ENCODE data around the gene TMPRSS11B.
"Not testable (repeated sequence)": the region's sequence is repeated elsewhere in the genome, so short reads cannot be mapped to it uniquely, and the experiment has no call there.

The TMPRSS11B gene

GRCh38 chr4:68245594-68245993 is at the start of gene TMPRSS11B:
TSS of gene TMPRSS11B (minus strand) at chr4:68245694. CDS start at chr4:68245558, 136 bp downstream.
- DNase-seq: no peak

- no peak for DNase-seq
Observed at GRCh38 chr4:68291256-68291655, 45.8 kb upstream of the TMPRSS11B start.

- DNase-seq: no peak
Observed at GRCh38 chr4:68288393-68288740, 42.9 kb upstream of the TMPRSS11B start.

DNA sequence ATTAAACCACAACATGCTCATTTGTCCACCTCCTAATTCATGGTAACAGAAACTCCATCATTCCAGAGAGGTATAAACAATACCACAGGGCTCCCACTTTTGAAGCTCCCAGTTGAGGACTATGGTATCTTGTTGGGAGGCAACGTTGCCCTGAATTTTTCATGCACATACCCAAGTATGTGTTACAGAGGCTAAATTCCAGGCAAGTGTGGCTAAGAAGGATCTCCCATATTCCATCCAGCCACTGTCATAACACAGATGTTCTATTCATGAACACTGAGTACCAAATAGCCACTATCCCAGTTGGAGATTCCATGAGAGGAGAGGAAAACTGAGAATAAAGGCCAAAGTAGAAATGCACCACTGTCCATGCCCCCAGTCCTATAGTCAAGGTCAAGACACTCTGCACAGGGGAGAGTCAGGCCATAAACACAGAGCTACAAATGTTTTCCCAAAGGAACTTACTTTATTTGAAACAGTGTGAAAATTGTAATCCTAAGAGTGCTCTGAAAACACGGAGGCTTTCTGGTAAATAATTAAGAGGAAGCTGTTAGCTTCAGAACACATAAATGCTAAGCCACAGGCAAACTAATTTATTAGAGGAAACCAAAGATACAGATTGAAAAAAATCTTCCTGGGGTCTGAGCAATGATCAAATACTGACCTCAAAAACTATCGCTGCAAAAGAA is 42.4 kb upstream of the TMPRSS11B start:
- no peak for DNase-seq

DNA sequence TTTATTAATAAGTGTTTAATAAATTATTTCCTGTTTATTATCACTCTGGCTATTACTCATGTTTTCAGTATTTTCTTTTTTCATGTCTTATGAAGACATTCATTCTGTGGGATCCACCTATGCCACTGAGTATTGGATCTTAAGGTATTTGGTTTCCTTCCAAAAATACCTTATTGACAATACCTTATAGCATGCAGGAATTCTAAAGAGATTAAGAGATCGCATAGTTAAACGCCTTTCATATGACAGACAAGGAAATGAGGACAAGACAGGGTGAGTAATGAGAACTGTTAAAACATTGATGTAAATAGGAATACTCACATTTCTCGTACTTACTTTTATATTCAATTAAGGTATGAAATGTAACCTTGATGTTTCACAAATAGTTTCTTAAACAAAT is 38.2 kb upstream of the TMPRSS11B start:
- DNase-seq: no peak

DNA sequence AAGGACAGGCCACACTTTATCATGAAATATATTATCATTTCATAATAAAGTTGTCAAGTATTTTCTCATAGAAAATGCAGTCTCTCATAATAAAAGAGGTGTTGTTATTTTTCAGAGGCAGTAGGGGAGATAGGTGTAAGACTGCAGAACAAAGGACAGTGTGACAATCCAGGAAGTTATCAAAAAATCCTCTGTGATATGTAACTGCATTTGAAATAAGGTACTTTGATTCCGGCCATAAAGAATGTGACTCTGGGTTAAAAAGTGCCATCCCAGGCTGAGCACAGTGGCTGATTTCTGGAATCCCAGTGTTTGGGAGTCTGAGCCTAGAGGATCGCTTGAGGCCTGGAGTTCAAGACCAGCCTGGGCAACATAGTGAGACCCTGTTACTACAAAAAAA is 37.6 kb upstream of the TMPRSS11B start:
- no peak for DNase-seq

DNA sequence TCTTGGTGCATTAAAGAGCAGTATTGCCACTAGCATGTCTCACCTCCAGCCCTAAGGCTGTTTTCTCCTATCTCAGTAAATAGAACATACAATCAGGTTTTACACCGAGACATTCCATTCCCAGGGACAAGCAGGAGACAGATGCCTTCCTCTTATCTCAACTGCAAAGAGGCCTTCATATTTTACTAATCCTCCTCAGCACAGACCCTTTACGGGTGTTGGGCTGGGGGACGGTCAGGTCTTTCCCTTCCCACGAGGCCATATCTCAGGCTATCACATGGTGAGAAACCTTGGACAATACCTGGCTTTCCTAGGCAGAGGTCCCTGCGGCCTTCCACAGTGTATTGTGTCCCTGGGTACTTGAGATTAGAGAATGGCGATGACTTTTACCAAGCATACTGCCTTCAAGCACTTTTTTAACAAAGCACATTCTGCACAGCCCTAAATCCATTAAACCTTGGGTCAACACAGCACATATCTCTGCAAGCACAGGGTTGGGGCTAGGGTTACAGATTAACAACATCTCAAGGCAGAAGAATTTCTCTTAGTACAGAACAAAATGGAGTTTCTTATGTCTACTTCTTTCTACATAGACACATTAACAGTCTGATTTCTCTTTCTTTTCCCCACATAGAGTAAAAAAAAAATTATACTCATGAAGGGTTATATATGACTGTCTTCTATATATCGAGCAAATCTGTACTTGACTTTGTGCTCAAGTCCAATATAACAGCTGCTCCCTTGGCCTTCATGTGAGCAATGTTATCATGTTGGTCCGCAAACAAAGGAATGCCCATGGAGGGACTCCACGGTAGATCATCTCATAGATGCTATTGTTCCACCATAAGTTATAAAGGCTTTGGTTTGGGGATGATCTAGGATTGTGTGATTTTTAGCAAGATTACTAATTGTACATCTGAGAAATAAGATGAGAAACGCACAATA is 36.6 kb upstream of the TMPRSS11B start:
- DNase-seq: not testable (repeated sequence)

GRCh38 chr4:68278029-68278428 is 32.5 kb upstream of the TMPRSS11B start:
- DNase-seq: no peak

- DNase-seq: no peak
Observed at GRCh38 chr4:68277627-68278026, 32.1 kb upstream of the TMPRSS11B start.

DNA sequence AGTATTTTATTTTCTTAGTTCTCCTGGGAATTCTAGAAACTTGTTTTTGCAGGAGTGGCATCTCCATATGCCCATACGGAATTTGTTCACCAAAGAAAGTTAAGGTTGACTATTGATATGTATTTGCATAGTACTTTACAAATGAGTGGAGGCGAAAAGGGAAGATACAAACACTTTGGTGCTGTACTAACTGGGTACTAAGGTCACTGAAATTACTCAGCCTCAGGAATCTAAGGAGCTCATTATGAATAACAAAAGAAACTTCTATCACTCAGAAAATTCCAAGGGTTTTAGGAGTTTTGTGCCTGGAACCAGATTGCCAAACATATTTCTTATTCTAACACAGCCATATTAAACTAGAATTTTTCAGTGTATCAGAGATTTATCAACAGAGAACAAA is 27.4 kb upstream of the TMPRSS11B start:
- no peak for DNase-seq

GRCh38 chr4:68272380-68272779 is 26.9 kb upstream of the TMPRSS11B start:
- DNase-seq: no peak

DNA sequence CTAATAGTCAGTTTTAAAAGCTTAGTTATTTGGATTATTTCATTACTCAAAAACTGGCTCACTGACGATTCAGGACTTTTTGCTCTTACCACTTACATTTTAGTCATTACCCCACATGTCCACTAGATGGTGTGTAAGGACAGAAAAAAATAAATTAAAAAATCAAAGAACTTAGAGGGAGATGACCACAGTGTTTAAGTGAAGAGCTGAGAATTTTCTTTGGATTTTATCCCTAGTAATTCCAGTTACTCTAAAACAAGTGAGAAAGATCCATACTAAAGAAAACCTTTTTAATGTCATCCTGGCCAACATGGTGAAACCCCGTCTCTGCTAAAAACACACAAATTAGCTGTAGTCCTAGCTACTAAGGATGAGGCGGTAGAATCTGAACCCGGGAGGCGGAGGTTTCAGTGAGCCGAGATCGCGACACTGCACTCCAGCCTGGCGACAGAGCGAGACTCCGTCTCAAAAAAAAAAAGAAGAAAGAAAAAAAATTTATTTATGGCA is 26.4 kb upstream of the TMPRSS11B start:
- DNase-seq: no peak

DNA sequence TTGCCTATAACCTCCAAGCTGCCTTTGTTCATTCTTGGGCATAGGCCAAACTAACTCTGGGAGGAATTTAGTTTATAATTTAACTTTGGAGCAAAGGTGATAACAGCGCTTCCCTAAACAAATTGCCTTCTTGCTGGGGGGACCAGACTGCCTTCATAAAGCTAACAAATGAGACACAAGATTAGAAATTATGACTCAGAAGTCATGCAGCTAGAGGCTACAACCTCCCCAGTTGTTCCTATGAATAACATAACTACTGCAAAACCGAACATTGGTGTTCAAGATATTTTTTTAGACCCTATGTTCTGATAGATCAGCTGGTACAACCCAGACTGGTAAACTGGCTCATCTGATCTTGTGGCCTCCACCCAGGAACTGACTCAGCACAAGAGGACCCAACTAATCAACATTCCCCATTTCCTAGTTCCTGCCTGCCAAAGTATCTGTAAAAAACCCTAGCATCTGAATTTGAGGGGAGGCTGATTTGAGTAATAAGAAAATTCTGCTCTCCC is 22.0 kb upstream of the TMPRSS11B start:
- DNase-seq: no peak

DNA sequence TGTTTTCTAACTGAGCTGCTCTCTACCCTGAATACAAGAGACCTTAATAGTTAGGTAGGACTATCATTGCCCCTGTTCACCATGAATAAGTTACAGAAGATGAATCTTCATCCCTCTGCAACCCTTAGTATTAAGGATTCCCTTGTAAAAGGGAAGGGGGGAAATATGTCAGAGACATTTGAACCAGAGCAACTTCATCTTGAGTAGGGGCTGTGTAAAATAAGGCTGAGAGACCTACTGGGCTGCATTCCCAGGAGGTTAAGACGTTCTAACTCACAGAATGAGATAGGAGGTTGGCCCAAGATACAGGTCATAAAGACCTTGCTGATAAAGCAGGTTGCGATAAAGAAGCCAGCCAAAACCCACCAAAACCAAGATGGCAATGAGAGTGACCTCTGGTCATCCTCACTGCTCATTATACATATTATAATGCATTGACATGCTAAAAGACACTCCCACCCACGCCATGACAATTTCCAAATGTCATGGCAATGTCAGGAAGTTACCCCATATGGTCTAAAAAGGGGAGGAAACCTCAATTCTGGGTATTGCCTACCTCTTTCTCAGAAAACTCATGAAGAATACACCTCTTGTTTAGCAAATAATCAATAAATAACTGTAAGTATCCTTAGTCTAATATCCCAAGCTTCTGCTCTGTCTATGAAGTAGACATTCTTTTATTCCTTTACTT is 19.5 kb upstream of the TMPRSS11B start:
- DNase-seq: no peak

DNA sequence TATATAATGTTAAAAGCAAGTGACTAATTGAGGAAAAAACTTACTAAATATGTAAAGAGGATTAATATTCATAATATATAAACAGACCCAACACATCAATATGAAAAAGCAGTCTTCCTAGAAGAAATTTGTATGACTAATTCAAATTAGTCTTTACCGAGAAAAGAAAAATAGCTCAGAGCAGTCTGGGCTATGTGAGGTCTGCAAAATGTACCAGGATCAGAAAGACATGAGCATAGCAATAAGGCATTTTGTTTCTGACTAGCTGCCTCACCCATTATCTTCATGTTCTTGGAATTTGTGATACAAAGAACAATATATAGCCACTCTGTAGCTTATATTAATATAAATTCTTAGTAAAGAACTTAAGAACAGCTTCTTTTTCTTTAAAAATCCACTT is 13.7 kb upstream of the TMPRSS11B start:
- DNase-seq: no peak

DNA sequence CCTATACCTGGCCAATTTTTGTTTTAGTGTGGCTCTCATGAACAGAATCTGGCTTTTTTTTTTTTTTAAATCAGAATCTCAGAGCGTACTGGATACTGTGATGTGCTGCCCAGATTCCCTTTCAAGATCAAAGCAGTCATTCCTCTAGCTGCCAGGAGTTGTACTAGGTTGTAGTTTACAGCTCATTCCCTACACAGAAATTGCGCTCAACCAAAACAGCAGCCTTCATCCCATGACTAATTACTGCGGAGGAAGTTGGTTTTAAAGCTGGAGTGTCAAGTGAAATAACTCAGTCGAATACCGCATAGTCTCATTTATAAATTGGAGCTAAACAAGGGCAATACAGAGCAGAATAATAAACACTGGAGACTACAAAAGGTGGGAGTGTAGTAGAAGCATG is 12.2 kb upstream of the TMPRSS11B start:
- DNase-seq: no peak

DNA sequence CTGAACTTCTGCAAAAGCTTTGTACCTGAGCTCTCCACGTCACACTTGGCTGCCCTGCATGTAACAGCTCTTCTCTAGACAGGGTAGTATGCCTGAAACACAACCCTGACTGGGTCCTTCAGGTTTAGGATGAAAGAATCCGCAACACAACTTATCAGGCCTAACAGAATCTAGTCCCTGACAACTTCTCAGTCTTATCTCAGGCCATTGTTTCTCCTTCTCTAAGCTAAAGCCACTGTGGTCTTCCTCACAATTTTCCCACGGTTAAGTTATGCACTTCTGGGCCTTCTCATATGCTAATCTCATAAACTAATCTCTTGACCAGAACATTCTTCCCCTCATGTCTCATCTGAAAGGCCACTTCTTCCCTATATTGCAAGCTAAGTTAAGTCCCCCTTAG is 10.8 kb upstream of the TMPRSS11B start:
- no peak for DNase-seq

DNA sequence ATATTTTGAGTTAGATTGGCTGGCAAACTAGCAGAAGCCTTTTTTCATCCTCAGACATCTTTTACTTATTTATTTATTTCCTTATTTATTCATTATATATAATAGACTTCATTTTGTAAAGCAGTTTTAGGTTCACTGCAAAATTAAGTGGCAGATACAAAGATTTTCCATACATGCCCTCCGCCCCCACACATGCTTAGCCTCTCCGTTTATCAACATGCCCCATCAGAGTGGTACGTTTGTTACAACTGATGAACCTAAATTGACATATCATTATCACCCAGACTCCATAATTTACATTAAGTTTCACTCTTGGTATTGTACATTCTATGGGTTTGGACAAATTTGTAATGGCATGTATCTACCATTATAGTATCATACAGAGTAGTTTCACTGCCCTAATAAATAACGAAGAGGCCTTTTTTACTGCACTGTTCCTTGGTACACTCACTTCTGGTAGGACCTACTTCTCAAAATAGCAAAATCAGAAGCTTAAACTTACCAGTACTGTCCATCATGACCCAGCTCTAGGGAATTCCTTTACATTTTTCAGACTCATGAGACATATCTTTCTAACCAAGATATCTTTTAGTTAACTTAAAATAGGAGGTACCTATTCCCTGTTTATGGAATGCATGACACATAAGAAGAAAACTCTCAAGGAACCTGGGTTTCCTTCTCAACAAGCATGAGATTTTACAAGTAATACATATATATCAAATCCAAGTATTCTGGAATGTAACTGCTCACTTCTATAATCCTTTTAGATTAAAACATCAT is 4.8 kb upstream of the TMPRSS11B start:
- no peak for DNase-seq

GRCh38 chr4:68249434-68249833 is 3.9 kb upstream of the TMPRSS11B start:
- no peak for DNase-seq

DNA sequence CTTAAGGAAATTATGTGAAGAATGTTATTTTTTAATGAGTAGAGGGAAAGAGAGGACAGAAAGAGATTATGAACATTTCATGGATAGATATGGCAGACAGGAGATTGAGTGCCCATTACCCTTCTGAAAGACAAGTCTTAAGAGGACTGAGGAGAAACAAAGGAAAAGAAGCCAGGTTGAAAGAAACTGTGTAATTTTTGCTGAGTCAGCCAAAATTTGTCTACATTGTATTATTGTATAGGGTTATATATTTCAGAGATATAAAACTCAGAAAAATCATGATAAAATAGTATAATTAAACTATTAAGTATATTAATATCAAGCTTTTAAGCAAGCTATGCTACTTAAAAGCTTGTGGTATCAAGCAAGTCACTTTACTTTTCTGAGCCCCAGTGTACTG is 4.9 kb downstream of the TMPRSS11B start:
- DNase-seq: no peak

- DNase-seq: no peak
Observed at GRCh38 chr4:68228568-68228967, 16.9 kb downstream of the TMPRSS11B start.

DNA sequence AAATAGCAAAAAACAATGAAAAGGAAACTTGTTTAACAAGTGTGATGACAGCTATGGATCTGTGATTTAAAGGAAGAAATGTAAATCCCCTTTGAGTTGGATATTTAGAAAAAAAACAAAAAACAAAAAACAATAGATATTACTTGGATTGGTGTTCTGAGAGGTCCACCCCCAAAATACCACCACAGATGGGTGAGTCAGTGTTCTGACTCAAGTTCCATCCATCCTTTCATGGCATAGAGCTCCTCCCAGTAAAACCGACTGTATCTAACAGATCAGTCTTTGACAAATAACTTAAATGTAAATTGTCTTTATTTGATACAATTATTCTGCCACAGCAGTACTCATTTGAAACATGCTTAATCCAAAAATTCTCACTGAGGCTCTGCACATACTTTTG is 27.4 kb downstream of the TMPRSS11B start:
- no peak for DNase-seq
